T-helper 2 cell (primary cell): ENCODE data around the gene DSCAML1.
"Not testable (repeated sequence)": the region's sequence is repeated elsewhere in the genome, so short reads cannot be mapped to it uniquely, and the experiment has no call there.

Experiments used
- DNase-seq, 5 experiments: peaks; one replicate each; pipeline versions ENCODE4 v3.0.0 to v3.0.0-alpha.2; 2012 to 2022

The DSCAML1 gene

GRCh38 chr11:117462183-117462863 is 334.7 kb downstream of the DSCAML1 start:
- DNase-seq, result no peak

DNA sequence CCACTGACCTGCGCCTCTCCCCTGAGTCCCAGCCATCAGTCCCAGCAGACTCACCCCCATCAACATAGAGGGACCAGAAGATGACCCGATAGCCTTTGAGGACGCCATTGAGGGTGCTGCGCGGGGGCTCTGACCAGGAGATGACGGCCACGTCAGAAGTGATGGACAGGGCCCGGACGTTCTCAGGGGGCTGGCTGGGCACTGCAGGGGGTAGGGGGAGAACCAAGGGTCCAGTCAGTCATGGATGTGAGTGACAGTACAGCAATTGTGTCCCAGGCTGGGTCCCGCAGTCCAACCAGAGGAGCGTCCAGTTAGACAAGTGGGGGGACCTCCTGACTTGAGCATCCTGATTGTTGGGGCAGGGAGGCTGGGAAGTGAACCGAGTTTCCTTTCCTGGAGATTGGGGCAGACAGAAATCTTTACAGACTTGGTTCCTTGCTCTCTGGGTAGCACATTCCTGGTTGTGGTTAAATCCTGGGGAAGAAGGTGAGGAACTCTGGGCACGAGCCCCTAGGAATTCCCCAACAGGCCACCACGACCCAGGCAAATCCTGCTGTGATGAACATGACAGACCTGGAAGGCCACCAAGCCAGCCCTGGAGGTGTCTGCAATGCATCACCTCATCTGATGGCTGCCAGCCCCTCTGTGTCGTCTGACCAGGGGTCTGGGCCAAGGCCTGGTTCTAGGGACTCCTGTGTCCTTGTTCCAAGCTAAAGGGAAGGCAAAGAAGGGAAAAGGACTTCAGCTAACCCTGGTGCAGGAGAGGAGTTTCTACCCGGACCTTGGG is 335.4 kb downstream of the DSCAML1 start:
- no peak for DNase-seq

GRCh38 chr11:117459979-117460300 is 337.1 kb downstream of the DSCAML1 start:
- DNase-seq, result no peak

GRCh38 chr11:117459123-117459978 is 337.7 kb downstream of the DSCAML1 start:
- no peak for DNase-seq

- DNase-seq, result peak in 2 of 5 experiments; percentile 11 to 51
Measured at GRCh38 chr11:117458275-117459122, 338.5 kb downstream of the DSCAML1 start.

- peak in 1 of 5 experiments; percentile 15 for DNase-seq
Measured at GRCh38 chr11:117457835-117458234, 339.2 kb downstream of the DSCAML1 start.

DNA sequence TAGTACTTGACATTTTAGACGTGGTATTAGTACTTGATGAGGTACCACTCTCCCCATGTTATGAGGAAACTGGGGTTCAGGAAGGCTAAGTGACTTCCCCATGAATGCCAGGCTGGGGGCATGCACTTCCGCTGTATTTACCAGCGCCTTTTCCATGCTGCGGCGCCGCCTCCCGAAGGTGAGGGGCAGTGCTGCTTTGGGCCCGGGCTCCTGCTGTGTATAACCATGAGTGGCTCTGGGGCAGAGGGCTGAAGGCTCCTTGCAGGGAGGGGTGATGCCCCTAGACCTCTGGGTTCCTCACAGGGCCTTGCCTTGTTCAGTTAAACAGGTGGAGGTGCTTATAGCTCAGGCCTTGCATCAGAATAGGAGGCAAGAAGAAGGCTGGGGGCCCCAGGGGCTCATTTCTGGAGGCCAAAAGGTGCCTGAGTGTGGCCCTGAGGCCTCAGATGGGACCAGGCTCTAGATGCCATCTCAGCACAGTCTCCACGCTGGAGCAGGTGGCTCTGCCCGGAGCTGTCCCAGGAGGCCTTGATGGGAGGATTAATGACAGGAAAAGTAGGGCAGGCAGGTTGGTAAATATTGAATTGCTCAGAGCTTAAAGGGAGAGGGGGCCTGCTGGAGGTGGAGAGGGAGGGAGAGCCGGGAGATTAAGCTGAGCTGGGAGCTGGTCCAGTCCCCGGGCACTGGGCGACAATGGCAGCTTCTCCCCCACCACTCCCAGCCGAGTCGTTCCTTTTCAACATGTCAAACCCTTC is 339.8 kb downstream of the DSCAML1 start:
- DNase-seq, result no peak

- not testable (repeated sequence) for DNase-seq
Measured at GRCh38 chr11:117456721-117457029, 340.3 kb downstream of the DSCAML1 start.

GRCh38 chr11:117456027-117456720 is 340.8 kb downstream of the DSCAML1 start:
- DNase-seq, result peak in 1 of 5 experiments; percentile 88

GRCh38 chr11:117454564-117454917 is 342.5 kb downstream of the DSCAML1 start:
- no peak for DNase-seq

DNA sequence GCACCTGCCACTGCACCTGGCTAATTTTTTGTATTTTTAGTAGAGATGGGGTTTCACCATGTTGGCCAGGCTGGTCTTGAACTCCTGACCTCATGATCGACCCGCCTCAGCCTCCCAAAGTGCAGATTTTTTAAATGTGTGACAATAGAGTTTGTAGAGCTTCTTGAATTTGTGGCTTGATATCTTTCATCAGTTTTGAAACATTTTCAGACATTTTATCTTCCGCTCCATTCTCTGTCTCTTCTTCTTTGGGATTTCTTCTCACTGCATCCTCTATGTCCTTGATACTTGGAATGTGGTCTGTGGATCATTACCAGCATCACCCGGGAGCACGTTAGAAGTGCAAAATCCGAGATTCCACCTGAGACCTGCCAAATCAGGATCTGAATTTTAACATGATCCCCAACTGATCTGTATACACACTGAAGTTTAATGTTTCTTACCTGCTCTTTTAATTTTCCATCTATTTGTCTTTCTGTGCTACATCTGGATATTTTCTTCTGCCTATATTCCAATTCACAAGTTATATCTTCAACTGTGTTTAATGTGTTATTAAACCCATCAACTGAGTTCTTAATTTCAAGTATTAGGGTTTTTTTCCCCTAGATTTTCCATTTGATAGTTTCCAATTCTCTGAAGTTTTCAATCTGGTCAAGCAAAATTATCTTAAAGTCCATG is 343.0 kb downstream of the DSCAML1 start:
- no peak for DNase-seq

DNA sequence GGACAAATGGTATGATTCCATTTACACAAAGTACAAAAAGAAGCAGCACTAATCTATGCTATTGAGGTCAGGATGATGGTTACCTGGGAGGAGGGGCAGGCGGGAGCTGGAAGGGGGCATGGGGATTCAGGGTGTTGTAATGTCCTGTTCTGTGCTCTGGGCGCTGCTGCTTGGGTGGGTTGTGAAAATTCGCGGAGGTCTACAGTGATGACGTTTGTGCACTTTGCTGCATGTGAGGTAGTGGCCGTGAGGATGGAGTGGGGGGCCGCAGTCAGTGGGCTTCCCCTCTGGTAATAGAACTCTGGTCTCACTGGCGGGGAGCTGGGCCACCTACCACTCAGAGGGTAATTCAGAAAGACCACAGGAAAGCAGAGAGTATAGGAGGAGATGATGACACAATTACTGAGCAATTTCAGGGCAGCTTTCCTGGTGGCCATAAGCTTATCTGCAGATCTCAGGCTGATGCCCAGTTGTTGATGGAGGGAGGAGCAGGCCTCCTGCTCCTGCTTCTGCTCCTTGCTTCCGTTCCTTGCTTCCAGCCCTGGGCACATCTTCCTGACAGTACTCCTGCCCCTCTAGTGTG is 347.8 kb downstream of the DSCAML1 start:
- DNase-seq, result no peak

GRCh38 chr11:117444711-117445658 is 352.0 kb downstream of the DSCAML1 start:
- DNase-seq, result no peak

DNA sequence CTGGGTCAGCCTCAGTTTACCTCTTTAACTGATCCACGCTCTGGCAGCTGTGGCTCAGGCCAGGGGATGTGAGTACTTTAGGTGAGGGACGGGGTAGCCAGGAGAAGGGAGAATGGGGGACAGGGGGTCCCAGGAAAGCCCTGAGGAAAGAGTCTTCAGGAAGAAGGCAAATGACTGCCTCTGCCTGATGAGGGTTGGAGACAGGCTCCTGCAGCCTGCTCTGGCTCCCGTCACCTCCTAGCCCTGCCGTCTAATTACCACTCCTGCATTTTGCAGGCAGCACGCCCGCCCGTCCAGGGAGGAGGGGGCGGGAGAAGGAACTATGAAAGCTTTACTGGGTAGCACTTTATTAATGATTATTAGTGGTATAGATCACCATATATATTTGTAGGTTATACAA is 352.8 kb downstream of the DSCAML1 start:
- no peak for DNase-seq

GRCh38 chr11:117443266-117444186 is 353.5 kb downstream of the DSCAML1 start:
- peak in 1 of 5 experiments; percentile 22 for DNase-seq

GRCh38 chr11:117442869-117443239 is 354.2 kb downstream of the DSCAML1 start:
- DNase-seq, result no peak

DNA sequence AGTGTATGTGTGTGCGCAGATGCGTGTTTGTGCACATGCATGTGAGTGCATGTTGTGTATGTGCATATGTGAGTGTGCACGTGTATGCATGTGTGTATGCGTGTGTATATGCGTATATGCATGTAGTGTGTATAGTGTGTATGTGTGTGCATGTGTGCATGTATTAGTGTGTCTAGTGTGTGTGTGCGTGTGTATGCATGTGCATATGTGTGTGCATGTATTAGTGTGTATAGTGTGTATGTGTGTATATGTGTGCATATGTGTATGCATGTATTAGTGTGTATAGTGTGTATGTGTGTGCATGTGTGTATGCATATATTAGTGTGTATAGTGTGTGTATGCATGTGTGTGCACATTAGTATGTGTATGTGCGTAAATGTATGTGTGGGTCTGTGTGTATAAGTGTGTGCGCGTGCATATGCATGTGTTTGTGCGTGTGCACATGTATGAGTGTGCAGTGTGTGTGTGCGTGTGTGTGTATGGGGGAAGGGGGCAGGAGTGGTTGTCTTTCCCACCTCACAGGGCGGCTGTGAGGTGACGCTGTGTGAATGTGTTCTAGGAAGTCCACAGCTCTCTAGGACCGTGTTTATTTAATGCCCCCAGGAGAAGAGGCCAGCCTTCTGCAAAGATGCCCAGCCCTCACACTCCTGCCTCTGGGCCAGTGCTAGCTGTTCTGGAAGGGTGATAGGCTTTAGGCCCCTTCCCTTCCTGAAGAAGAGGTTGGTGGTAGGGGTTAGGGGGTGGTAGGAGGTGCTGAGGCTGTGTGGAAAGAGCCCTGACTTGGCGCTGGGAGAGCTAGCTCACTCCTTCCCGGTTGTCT is 354.8 kb downstream of the DSCAML1 start:
- DNase-seq, result no peak
